ENCODE data around the gene BTN2A1.

GRCh38 chr6:26483727-26484126 is 26.0 kb downstream of the BTN2A1 start:
- TF ChIP-seq POLR2AphosphoS5 (IDR thresholded peaks at IDR 0.05; ENCODE audit: low read depth, low read length) = no peak
- TF ChIP-seq REST (IDR thresholded peaks at IDR 0.05; ENCODE audit: insufficient read depth in 1 of 2, low read depth in 2 of 2, low read length in 2 of 2) = no peak
- TF ChIP-seq TAF1 (IDR thresholded peaks at IDR 0.05; ENCODE audit: borderline replicate concordance, insufficient read depth, low read length) = no peak
- no peak for TF ChIP-seq FOXP2 (optimal IDR thresholded peaks at IDR 0.05; ENCODE audit: borderline replicate concordance, extremely low read depth, extremely low read length, insufficient read depth)
